Measurements from ENCODE around the gene KMT2A. TPM values are rescaled to one million over a fixed set of nuclear protein-coding genes. Genes with fewer than 3 reads are reported as not detected.

KMT2A gene
- polyA plus RNA-seq, 1 donor from 2014 or later: 16.7 TPM

DNA sequence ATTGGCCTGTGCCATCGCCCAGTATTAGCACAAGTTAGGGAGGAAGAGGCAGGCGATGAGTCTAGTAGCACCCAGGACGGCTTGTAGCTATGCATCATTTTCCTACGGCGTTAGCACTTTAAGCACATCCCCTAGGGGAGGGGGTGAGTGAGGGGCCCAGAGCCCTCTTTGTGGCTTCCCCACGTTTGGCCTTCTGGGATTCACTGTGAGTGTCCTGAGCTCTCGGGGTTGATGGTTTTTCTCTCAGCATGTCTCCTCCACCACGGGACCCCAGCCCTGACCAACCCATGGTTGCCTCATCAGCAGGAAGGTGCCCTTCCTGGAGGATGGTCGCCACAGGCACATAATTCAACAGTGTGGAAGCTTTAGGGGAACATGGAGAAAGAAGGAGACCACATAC lies 99.0 kb downstream of the KMT2A start:
- H3K4me3 ChIP-seq (ENCODE audit: low read length): no peak overlapping the region
- H3K9me2 ChIP-seq (ENCODE audit: insufficient read depth, low read length): no peaks in the 10 kb centered on the region
- H3K36me3 ChIP-seq (ENCODE audit: insufficient read depth, low read length): no peaks in the 10 kb centered on the region
- H3K9me3 ChIP-seq (ENCODE audit: low read length): no peaks in the 10 kb centered on the region
- TF ChIP-seq POLR2AphosphoS5 (IDR thresholded peaks at IDR 0.05) (no peak), TAF1 (IDR thresholded peaks at IDR 0.05; ENCODE audit: low read depth) (no peak), EZH2 (IDR thresholded peaks at IDR 0.05; ENCODE audit: borderline replicate concordance, insufficient read depth, low read length, poor library complexity, severe bottlenecking) (no peak), EP300 (conservative IDR thresholded peaks at IDR 0.05; ENCODE audit: poor library complexity, severe bottlenecking) (no peak), SMC3 (conservative IDR thresholded peaks at IDR 0.05; ENCODE audit: poor library complexity) (no peak)
- TF ChIP-seq, protein P1, sequence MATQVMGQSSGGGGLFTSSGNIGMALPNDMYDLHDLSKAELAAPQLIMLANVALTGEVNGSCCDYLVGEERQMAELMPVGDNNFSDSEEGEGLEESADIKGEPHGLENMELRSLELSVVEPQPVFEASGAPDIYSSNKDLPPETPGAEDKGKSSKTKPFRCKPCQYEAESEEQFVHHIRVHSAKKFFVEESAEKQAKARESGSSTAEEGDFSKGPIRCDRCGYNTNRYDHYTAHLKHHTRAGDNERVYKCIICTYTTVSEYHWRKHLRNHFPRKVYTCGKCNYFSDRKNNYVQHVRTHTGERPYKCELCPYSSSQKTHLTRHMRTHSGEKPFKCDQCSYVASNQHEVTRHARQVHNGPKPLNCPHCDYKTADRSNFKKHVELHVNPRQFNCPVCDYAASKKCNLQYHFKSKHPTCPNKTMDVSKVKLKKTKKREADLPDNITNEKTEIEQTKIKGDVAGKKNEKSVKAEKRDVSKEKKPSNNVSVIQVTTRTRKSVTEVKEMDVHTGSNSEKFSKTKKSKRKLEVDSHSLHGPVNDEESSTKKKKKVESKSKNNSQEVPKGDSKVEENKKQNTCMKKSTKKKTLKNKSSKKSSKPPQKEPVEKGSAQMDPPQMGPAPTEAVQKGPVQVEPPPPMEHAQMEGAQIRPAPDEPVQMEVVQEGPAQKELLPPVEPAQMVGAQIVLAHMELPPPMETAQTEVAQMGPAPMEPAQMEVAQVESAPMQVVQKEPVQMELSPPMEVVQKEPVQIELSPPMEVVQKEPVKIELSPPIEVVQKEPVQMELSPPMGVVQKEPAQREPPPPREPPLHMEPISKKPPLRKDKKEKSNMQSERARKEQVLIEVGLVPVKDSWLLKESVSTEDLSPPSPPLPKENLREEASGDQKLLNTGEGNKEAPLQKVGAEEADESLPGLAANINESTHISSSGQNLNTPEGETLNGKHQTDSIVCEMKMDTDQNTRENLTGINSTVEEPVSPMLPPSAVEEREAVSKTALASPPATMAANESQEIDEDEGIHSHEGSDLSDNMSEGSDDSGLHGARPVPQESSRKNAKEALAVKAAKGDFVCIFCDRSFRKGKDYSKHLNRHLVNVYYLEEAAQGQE (IDR thresholded peaks at IDR 0.05; ENCODE audit: borderline replicate concordance): no peak
- H3K9ac ChIP-seq (ENCODE audit: low read length): no peak overlapping the region
- no peaks in the 10 kb centered on the region for H3K27me3 ChIP-seq (ENCODE audit: insufficient read depth, low read depth, low read length)
- no peak overlapping the region for H3K27ac ChIP-seq (ENCODE audit: low read length)
- H3K4me2 ChIP-seq (ENCODE audit: low read length): no peak overlapping the region
- peaks cover 16% of the 10 kb centered on the region for H3K79me2 ChIP-seq (replicated peaks; ENCODE audit: insufficient read depth, low read length)
- no peaks in the 10 kb centered on the region for H3F3A ChIP-seq (ENCODE audit: insufficient read depth, low read length, poor library complexity, severe bottlenecking)
- no peaks in the 10 kb centered on the region for H4K20me1 ChIP-seq (ENCODE audit: insufficient read depth)
- no peak overlapping the region for H2AFZ ChIP-seq (ENCODE audit: low read depth, low read length)

DNA sequence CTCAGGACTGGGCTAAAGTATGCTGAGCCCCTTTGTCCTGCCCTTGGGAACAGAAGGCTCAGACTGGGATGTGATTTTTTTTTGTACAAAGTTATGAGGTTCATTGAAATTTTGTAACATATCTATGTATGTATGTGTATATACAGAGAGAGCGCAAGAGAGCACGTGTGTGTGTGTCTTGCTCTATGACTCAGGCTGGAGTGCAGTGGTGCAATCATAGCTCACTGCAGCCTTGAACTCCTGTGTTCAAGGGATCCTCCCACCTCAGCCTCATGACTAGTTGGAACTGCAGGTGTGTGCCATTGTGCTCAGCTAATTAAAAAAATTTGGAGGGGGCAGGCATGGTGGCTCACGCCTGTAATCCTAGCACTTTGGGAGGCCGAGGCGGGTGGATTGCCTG lies 100.4 kb downstream of the KMT2A start:
- no peak overlapping the region for H3K27ac ChIP-seq (ENCODE audit: low read length)
- TF ChIP-seq EZH2 (IDR thresholded peaks at IDR 0.05; ENCODE audit: borderline replicate concordance, insufficient read depth, low read length, poor library complexity, severe bottlenecking): no peak
- TF ChIP-seq RAD21 (conservative IDR thresholded peaks at IDR 0.05): no peak
- no peak for TF ChIP-seq POLR2AphosphoS5 (IDR thresholded peaks at IDR 0.05)
- TF ChIP-seq MXI1 (conservative IDR thresholded peaks at IDR 0.05; ENCODE audit: poor library complexity, severe bottlenecking): no peak
- TF ChIP-seq, protein P1 (IDR thresholded peaks at IDR 0.05; ENCODE audit: borderline replicate concordance): no peak
- TF ChIP-seq, protein P2, sequence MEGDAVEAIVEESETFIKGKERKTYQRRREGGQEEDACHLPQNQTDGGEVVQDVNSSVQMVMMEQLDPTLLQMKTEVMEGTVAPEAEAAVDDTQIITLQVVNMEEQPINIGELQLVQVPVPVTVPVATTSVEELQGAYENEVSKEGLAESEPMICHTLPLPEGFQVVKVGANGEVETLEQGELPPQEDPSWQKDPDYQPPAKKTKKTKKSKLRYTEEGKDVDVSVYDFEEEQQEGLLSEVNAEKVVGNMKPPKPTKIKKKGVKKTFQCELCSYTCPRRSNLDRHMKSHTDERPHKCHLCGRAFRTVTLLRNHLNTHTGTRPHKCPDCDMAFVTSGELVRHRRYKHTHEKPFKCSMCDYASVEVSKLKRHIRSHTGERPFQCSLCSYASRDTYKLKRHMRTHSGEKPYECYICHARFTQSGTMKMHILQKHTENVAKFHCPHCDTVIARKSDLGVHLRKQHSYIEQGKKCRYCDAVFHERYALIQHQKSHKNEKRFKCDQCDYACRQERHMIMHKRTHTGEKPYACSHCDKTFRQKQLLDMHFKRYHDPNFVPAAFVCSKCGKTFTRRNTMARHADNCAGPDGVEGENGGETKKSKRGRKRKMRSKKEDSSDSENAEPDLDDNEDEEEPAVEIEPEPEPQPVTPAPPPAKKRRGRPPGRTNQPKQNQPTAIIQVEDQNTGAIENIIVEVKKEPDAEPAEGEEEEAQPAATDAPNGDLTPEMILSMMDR (IDR thresholded peaks at IDR 0.05; ENCODE audit: poor library complexity, severe bottlenecking): no peak
- TF ChIP-seq SMC3 (conservative IDR thresholded peaks at IDR 0.05; ENCODE audit: poor library complexity): no peak
- no peak for TF ChIP-seq EP300 (conservative IDR thresholded peaks at IDR 0.05; ENCODE audit: poor library complexity, severe bottlenecking)
- no peak for TF ChIP-seq TAF1 (IDR thresholded peaks at IDR 0.05; ENCODE audit: low read depth)
- no peaks in the 10 kb centered on the region for H3F3A ChIP-seq (ENCODE audit: insufficient read depth, low read length, poor library complexity, severe bottlenecking)
- H3K9me2 ChIP-seq (ENCODE audit: insufficient read depth, low read length): no peaks in the 10 kb centered on the region
- H3K4me2 ChIP-seq (ENCODE audit: low read length): no peak overlapping the region
- no peaks in the 10 kb centered on the region for H3K9me3 ChIP-seq (ENCODE audit: low read length)
- H3K4me3 ChIP-seq (ENCODE audit: low read length): no peak overlapping the region
- no peaks in the 10 kb centered on the region for H3K36me3 ChIP-seq (ENCODE audit: insufficient read depth, low read length)
- no peaks in the 10 kb centered on the region for H3K27me3 ChIP-seq (ENCODE audit: insufficient read depth, low read depth, low read length)
- H3K9ac ChIP-seq (ENCODE audit: low read length): no peak overlapping the region
- no peak overlapping the region for H2AFZ ChIP-seq (ENCODE audit: low read depth, low read length)
- H3K79me2 ChIP-seq (replicated peaks; ENCODE audit: insufficient read depth, low read length): peaks cover 11% of the 10 kb centered on the region
- H4K20me1 ChIP-seq (ENCODE audit: insufficient read depth): no peaks in the 10 kb centered on the region

All from neural cell (in vitro differentiated cells).